Stimulated activated CD4-positive, alpha-beta T cell treated with anti-CD3 and anti-CD28 coated beads, Interleukin-4, amount 100 ng/mL, for 1 hour (primary cell): Measurements from ENCODE around the gene ADTRP.
"Not testable (repeated sequence)": the region's sequence is repeated elsewhere in the genome, so short reads cannot be mapped to it uniquely, and the experiment has no call there.

ENCODE experiments used
- DNase-seq: peaks from one replicate; pipeline ENCODE4 v3.0.0-alpha.2; 2020

ADTRP gene

DNA sequence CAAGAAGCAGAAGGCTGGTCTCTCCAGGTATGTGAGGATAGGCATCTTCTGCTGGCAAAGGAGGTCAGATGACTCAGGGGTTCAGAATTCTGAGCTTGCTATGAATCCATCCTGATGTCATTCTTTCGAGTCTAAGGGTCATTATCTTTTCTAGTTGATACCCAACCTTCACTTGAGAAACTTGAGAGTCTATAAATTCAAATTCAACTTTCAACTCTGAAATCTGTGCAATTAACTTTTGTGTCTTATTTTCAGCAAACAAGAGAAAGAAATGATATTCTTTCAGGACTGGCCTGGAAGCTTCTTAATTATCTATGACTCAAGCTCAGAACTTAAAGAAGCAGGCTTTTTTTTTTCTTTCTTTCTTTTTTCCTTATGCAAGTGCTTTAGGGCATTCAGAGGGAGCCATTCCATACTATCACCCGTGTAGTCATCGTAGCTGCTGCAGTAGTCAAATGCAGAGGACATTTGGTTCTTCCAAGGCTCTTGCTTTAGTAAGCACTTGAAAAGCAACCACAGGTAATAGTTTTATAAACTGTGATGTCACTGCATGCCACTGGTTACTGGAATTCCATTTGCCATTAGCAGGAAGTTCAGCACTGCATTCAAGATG is 93.0 kb downstream of the ADTRP start:
- no peak for DNase-seq

DNA sequence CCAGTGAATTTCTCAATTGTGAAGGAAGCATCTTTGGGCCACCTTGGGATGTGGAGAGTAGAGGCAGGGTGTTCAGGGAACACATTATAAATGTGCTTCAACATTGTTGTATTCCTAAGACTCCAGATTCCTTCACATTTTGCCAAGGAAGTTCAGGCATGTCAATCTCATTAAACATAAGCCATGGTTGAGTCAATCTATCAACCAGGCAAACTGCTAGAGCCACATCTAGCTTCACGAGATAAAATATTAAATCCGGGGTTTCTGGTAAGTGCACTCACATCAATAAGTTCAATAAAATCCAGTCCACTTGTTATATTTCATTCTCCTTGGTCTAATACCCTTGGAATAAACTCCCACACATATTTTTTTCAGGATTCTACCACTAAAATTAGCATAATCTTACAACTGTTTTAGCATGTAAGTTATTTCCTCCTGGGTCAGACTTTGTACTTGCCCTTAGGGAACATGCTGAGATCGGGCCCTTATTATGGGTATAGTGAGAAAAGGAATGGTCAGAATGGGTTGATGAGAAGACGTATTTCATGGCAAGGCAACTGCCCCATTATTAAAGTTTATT is 93.6 kb downstream of the ADTRP start:
- DNase-seq, result no peak

DNA sequence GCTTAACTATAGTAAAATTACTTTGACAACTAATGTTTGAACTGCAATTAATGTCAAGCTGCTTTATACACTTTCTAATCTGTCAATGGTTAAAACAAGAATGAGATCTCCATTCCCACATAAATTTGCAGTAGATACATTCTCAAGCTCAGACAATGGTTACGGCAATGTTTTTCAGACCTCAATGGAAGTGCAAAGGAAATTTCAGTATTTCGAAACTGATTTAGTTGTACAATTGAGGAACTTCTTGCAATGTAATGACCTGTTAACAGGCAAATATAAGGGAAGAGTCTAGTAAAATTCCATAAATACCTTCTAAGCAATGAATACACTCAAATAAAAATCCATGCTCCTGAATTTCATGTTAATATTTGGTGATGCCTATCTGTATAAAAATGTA is 94.7 kb downstream of the ADTRP start:
- DNase-seq, result no peak

DNA sequence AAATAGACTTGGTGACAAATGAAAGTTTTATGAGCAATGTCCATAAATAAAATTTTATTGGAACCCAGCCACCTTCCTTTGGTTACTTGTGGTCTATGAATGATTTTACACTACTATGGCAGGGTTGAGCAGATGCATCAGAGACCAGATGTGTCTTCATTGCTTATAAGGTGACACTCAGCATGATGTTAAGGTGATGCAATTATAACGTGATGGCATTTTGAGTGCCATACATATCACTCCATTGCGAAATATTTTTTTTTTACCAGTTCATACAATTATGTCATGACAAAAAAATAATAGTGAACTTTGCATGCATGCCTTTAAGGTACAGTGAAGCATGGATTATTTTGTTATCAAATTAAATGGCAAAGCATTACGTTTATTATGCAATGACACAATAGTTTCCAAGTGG is 96.0 kb downstream of the ADTRP start:
- DNase-seq, result no peak

DNA sequence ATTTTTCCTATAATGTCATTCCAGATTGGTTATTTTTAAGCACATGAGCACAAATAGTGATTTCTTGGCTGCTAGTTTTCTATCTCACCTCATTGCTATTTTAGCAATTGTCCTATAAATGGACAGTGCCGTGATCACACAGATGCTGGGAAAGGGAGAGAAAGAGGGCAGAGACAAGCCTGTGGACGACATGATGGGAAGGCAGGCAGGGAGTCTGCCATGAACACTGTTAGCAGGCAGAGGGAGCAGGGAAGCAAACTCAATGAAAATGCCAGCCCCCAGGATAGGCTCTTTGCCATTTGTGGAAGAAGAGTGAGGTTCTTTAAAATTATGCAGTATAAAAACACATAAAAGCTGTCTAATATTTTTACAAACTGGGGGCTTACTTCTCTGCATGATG is 96.8 kb downstream of the ADTRP start:
- no peak for DNase-seq

DNA sequence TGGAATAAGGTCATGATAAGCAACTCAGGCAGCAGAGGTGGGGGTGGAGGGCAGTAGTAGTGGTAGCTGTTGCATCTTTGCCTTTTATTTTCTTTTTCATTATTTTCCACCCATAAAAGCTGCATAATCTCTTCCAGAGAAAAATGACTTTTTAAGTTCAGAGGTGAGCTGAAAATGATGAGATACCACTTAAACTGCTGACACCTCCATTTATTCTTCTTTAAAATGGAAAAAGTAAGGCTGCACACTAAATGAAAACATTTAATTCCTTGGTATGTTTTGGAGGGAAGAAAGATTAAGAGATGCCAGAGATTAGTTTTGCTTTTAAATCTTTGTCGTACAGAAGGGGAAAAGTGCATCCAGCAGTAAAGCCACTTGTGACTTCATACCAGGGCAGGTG is 97.2 kb downstream of the ADTRP start:
- no peak for DNase-seq

DNA sequence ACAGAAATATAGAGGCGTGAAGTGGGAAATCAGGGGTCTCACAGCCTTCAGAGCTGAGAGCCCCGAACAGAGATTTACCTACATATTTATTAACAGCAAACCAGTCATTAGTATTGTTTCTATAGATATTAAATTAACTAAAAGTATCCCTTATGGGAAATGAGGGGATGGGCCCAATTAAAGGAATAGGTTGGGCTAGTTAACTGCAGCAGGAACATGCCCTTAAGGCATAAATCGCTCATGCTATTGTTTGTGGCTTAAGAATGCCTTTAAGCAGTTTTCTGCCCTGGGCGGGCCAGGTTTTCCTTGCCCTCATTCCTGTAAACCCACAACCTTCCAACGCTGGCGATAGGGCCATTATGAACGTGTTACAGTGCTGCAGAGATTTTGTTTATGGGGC is 98.1 kb downstream of the ADTRP start:
- DNase-seq, result not testable (repeated sequence)

DNA sequence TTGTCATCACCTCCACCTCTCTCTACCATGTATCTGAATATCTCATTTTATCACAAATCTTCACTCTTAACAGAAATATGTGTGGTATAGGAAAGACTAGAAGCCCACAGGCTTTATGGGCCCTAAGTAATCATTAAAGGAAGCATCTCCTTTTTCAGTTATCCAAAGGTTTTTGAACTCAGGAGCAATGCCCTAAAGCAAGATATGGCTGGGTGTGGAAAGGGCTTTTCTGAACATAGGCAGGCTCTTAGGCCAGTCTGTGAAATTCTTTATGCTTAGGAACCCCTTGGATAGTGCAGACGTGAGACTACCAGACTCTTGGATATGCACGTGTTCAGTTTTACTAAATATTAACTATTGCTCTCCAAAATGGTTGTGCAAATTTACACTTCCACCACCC is 99.5 kb downstream of the ADTRP start:
- no peak for DNase-seq

DNA sequence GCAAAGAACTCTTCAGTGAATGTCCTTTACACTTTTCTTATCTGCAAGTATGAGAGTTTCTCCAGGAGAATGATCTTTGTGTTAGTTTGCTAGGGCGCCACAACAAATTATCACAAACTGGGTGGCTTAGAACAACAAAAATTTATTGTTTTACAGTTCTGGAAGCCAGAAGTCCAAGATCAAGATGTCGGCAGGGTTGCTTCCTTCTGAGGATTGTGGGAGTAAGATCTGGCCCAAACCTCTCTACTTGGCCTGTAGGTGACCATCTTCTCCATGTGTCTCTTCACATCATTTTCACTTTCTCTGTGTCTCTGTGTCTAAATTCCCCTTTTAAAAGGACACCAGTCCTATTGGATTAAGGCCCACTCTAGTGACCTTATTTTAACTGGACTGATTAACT is 103.0 kb downstream of the ADTRP start:
- DNase-seq, result no peak

DNA sequence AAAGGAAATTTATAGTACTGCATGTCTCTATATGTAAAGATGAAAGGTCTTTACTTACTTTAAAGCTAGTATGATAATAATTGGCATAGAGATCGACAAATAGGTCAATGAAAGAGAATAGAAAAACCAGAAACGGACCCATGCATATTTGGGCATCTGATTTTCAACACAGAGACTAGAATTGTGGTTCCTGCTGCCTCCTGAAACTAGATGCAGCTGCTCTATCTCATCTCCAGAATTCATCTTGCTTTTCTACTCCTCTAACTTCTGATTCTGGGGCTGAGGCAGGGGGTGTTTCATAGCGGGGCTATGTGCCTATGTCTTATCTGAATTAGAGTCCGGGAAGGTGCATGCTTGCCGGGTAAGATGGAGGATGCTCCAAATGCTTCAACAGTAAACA is 105.9 kb downstream of the ADTRP start:
- DNase-seq, result no peak

DNA sequence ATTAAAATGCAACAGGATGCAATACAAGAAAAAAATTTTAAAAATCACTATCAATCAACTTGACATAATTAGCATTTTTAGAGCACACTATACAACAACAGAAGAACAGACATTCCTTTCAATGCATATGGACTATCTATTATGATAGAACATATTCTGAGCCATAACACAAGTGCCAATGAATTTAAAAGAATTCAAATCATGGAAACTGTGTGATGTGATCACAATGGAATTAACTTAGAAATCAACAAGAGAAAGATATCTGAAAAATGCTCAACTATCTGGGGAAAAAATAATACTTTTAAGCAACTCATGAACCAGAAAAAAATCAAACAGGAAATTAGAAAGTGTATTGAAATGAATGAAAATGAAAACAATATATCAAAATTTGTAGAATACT is 106.3 kb downstream of the ADTRP start:
- DNase-seq, result no peak

DNA sequence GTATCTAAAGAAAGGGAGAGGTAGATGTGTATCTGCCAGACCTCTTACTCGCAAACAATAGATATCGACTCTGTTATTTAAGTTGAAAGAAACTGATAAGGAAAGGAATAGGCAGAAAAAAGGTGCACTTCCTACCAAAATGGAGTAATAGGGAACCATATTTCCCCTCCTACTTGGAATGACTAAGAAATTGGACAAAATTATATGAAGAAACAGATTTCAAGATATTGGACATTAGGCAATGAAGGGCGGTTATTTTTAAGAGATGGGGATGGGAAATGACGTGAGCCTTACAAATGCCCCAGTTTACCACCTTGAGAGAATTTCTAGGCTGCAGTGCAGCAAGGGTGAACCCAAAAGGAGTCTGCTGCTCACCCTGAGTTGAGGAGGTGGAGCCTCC is 108.9 kb downstream of the ADTRP start:
- DNase-seq, result no peak

DNA sequence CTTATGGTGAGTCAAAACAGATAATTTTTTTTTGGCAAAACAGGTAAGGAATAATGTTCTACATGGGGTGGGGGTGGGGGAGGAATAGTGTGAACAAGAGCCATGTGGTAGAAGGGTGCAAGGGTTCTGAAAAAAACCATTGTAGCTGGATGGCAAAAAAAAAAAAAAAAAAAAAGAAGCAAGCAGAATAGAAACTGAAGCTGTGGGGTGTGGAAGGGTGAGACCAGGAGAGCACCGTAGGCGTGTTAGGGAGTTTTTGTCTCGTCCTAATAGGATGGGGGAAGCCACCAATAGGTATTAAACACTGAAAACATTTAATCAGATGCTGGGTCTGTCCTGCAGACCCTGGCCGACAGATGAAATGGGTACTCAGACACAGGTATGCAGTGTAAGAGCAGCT is 110.1 kb downstream of the ADTRP start:
- no peak for DNase-seq

DNA sequence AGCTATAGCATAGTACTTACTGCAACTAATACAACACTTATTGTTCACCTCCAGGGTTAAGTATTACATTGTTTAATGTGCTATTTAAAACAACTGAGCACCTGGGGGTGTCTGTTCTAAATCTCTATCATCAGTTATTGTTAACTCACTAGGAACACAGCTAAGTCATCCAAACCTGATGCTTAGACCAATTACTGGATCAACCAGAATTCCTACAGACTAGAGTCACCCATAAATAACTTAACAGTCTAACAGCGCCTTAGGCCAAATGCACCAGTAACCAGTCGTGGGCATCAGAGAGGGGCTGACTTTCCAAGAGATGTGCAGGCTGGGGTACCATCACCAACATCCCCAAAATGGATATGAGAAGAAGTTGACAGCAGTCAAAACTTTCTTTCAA is 110.7 kb downstream of the ADTRP start:
- DNase-seq, result no peak

DNA sequence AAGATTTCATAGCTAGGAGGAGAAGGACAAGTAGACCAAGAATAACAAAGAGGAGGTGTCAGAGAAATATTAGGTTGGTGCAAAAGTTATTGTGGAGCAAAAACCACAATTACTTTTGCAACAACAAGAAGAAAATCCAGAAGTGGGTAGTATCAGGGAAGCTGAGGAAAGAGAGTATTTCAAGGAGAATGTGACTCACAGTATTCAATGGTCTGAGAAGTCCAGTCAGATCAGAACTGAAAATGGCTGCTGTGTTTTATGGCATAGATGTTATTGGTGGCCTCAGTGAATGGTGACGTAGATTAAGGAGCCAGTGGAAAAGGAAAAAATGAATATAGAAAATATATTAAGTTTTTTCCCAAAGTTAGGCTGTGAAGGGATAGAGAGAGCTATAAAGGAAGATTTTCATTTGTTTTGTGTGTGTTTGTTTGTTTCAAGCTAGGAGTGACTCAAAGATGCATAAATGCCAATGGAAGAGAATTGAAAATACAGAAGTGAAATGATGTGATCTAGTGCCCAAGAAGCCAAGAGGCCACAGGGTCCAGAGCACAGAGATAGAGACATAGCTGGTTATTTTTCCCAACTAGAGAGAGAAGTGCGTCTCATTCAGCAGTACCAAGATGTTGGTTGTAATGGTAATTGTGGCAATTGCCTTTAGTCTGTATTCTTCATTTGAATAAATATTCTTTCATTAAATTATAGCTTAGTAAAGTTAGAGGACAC is 112.8 kb downstream of the ADTRP start:
- DNase-seq, result no peak
